Karpas-422 (cell line): ENCODE data around the gene KRTAP19-3. TPM values are rescaled to one million over a fixed set of nuclear protein-coding genes. Genes with fewer than 3 reads are reported as not detected.
A peak's percentile ranks its signal among the peaks of the same experiment; 100 is the strongest.

Experiments
- DNase-seq: peaks from one replicate; pipeline ENCODE4 v3.0.0-alpha.2; 2015
- H2AFZ ChIP-seq: fragments of 200-600 bp; sonication (generic); 2 replicates; pipeline ENCODE4 v1.6.1; 2014; ENCODE audit warnings: antibody characterized with exemption, low read length, mixed read lengths
- H3K27ac ChIP-seq: fragments of 200-600 bp; sonication (generic); 2 replicates; pipeline ENCODE4 v1.5.1; 2014; ENCODE audit warnings: mild to moderate bottlenecking, low read length, moderate library complexity
- H3K27me3 ChIP-seq: fragments of 200-600 bp; sonication (generic); 2 replicates; pipeline ENCODE4 v1.6.1; 2014; ENCODE audit warnings: low read length, mixed read lengths
- H3K36me3 ChIP-seq: fragments of 200-600 bp; sonication (generic); 2 replicates; pipeline ENCODE4 v1.6.1; 2014; ENCODE audit warnings: low read length, mixed read lengths; ENCODE audit not compliant: insufficient read depth
- H3K4me1 ChIP-seq: fragments of 200-600 bp; sonication (generic); 2 replicates; pipeline ENCODE4 v1.6.1; 2014; ENCODE audit warnings: mild to moderate bottlenecking, low read length, mixed read lengths
- H3K4me2 ChIP-seq: fragments of 200-600 bp; sonication (generic); 2 replicates; pipeline ENCODE4 v1.6.1; 2014; ENCODE audit warnings: low read length, low read depth, mild to moderate bottlenecking; ENCODE audit not compliant: poor library complexity, severe bottlenecking
- H3K4me3 ChIP-seq: fragments of 200-600 bp; sonication (generic); 2 replicates; pipeline ENCODE4 v1.5.1; 2014; ENCODE audit warnings: mild to moderate bottlenecking, antibody characterized with exemption, low read length, mixed read lengths
- H3K79me2 ChIP-seq: fragments of 200-600 bp; sonication (generic); 2 replicates; pipeline ENCODE4 v1.6.1; 2014; ENCODE audit warnings: mild to moderate bottlenecking, low read length, mixed read lengths
- H3K9ac ChIP-seq: fragments of 200-600 bp; sonication (generic); 2 replicates; pipeline ENCODE4 v1.6.0; 2014; ENCODE audit warnings: low read length
- H3K9me2 ChIP-seq: fragments of 200-600 bp; sonication (generic), shearing (Covaris generic); replicated peaks from 2 replicates; pipeline ENCODE4 v1.6.0; 2014; ENCODE audit warnings: mild to moderate bottlenecking, low read length, moderate library complexity; ENCODE audit not compliant: insufficient read depth
- H3K9me3 ChIP-seq: fragments of 300-700, 200-600 bp; sonication (generic); 2 replicates; pipeline ENCODE4 v1.6.1; 2014; ENCODE audit warnings: low read length, mixed read lengths
- H4K20me1 ChIP-seq: fragments of 200-600 bp; sonication (generic); 2 replicates; pipeline ENCODE4 v1.6.1; 2014; ENCODE audit warnings: mild to moderate bottlenecking, antibody characterized with exemption, low read length, low read depth; ENCODE audit not compliant: insufficient read depth
- total RNA-seq: library from RNA; depleted of rRNA; stranded (reverse); fragments of >200 nt; shearing (Covaris generic); gene quantifications from 2 replicates; pipeline ENCODE4 v1.2.3, GENCODE V29; 2014; ENCODE audit warnings: low replicate concordance

The KRTAP19-3 gene
- total RNA-seq, 1 experiment from 2014 or later = not detected

DNA sequence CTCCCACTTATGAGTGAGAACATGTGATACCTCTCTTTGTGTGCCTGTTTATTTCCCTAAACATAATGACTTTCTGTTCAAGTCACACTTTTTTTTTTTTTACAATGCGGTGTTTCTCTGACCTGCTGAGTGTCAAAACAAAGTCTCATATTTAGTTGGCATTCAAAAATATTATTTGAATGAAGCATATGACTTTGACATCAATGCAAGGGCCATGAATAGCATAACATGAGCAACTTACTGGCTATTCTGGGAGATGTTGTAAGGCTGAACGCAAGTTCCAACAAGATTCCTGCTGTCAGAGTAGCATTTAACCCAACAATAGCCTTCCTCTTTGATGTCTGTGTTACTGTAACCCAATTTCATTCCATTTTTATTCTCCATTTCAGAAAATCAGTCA is 9.7 kb downstream of the KRTAP19-3 start:
- no peak for DNase-seq
- Histone ChIP-seq H3K27me3 (no peaks in the 10 kb centered on the region), H3K36me3 (no peaks in the 10 kb centered on the region), H3K4me2 (no peak overlapping the region), H3K27ac (no peak overlapping the region), H3K9me3 (peaks cover 15% of the 10 kb centered on the region), H3K9me2 (no peaks in the 10 kb centered on the region), H2AFZ (no peak overlapping the region), H3K4me1 (no peaks in the 10 kb centered on the region), H3K79me2 (no peaks in the 10 kb centered on the region), H3K4me3 (no peak overlapping the region), H3K9ac (no peak overlapping the region), H4K20me1 (no peaks in the 10 kb centered on the region)

DNA sequence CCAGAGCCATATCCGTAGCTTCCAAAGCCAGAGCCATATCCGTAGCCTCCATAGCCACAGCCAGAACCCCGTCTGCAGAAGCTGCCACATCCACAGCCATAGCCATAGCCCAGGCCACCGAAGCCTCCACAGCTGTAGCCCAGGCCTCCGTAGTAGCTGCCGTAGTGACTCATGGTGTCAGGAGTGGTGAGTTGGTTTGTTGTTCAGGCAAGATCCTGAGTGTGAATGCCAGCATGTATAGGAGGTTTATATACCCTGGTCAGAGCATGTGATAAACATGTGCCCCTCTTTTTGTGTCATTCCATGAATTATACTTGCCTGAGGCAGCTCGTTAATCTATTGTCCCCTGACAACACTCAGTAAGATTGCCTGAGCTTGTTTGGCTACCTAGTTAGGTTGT is 11.7 kb downstream of the KRTAP19-3 start, which contains the start of gene KRTAP19-1:
Gene KRTAP19-1 (minus strand): TSS at position 223 of the 400 bp plus-strand sequence. CDS start 50 bp downstream, at position 173.
- no peaks in the 10 kb centered on the region for H3K9me2 ChIP-seq
- no peaks in the 10 kb centered on the region for H3K27me3 ChIP-seq
- H3K9me3 ChIP-seq = 0 out of 2 replicates have a peak, but pooled peaks cover 1% of the 10 kb centered on the region
- DNase-seq = no peak
- H3K27ac ChIP-seq = no peak within 1 kb of the TSS
- no peak within 1 kb of the TSS for H3K9ac ChIP-seq
- H3K36me3 ChIP-seq = no peaks in the 10 kb centered on the region
- no peaks in the 10 kb centered on the region for H3K4me1 ChIP-seq
- no peak within 1 kb of the TSS for H3K4me3 ChIP-seq
- no peak within 1 kb of the TSS for H2AFZ ChIP-seq
- no peaks in the 10 kb centered on the region for H3K79me2 ChIP-seq
- no peaks in the 10 kb centered on the region for H4K20me1 ChIP-seq
- no peak within 1 kb of the TSS for H3K4me2 ChIP-seq

DNA sequence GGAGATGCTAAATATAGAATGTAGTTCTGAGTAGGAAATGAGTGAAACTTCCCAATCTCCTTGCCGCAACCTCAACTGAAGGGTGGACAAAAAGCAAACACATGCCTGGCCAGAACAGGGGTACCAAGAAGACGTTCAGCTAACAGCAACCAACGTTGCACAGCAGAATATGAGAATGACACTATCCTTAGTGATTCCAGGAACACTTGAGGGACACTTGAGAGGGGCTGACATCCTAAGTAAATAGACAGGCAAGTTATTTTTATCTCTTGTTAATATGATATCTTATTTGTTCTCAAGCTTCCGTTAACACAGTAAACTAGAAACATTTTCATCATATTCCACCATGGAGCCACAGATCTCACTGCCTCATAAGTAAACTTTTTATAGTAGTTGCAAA is 12.6 kb downstream of the KRTAP19-3 start:
- no peak overlapping the region for H3K27ac ChIP-seq
- H3K27me3 ChIP-seq = no peaks in the 10 kb centered on the region
- no peak for DNase-seq
- H3K4me2 ChIP-seq = no peak overlapping the region
- no peak overlapping the region for H2AFZ ChIP-seq
- no peaks in the 10 kb centered on the region for H3K9me3 ChIP-seq
- H4K20me1 ChIP-seq = no peaks in the 10 kb centered on the region
- no peaks in the 10 kb centered on the region for H3K9me2 ChIP-seq
- H3K36me3 ChIP-seq = no peaks in the 10 kb centered on the region
- no peak overlapping the region for H3K9ac ChIP-seq
- no peak overlapping the region for H3K4me3 ChIP-seq
- H3K79me2 ChIP-seq = no peaks in the 10 kb centered on the region
- no peaks in the 10 kb centered on the region for H3K4me1 ChIP-seq

DNA sequence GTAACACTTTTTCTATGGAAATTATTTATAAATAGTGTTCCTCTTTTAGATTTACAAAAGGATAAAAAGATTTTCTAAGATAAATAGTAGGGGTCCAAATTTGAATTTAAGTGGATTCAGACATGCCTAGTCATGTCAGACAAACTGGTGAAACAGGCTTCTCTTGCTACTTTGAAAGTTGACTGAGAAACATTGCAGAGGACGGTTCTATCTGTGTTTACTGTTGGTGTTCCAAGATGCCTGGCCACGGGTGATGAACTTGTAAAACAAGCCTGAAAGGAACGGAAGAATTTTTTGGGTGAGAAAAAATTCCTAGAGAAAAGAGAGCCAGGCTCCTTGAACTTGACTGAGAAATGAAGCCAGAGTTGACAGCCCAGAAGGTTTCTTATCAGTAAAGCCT is 13.8 kb downstream of the KRTAP19-3 start:
- DNase-seq = no peak
- H2AFZ ChIP-seq = no peak overlapping the region
- H3K4me2 ChIP-seq = no peak overlapping the region
- H3K27ac ChIP-seq = no peak overlapping the region
- H3K27me3 ChIP-seq = no peaks in the 10 kb centered on the region
- H3K79me2 ChIP-seq = no peaks in the 10 kb centered on the region
- H3K9me3 ChIP-seq = no peaks in the 10 kb centered on the region
- H4K20me1 ChIP-seq = no peaks in the 10 kb centered on the region
- H3K36me3 ChIP-seq = no peaks in the 10 kb centered on the region
- no peaks in the 10 kb centered on the region for H3K4me1 ChIP-seq
- H3K4me3 ChIP-seq = no peak overlapping the region
- no peak overlapping the region for H3K9ac ChIP-seq
- no peaks in the 10 kb centered on the region; the same call in 1 of the 2 replicates for H3K9me2 ChIP-seq

DNA sequence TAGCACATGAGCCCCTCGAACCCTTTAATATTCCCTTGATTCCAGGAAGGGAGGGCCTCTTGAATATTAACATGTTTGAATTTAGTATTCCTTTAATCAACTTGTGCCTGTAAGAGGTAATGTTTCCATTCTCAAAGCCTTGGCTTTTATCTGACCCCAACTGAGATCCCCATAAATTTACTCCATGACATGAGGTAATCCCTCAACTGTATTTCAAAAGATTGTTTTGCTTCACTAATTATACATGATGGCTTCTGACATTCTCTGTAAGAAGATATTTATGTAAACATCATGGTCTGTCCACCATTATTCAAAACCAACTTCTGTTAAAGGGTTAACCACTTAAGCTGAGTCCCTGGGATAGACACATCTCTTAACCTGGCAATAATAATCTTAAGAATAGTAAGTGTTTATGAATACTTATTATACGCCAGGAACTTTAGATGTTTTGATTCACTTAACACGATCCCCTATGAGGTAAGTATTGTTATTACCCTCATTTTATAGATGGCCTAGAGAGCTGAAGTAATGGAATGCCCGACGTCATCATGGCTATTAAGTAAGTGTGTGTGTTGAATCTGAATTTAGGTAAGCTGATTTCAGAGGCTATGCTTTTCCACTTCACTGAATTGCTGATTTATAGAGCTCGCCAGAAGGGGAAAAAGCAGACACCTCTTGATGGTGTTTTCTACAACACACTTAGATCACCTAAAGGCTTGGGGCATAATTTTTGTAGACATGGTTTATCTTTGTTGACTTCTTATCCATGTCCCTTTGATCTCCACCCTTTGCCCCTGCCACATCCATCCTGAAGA is 22.7 kb downstream of the KRTAP19-3 start:
- Histone ChIP-seq H3K27me3 (no peaks in the 10 kb centered on the region), H3K4me1 (no peaks in the 10 kb centered on the region), H3K9ac (no peak overlapping the region), H3K4me2 (no peak overlapping the region), H3K4me3 (no peak overlapping the region), H3K27ac (no peak overlapping the region), H3K36me3 (no peaks in the 10 kb centered on the region), H3K79me2 (no peaks in the 10 kb centered on the region), H3K9me2 (no peaks in the 10 kb centered on the region; the same call in 1 of the 2 replicates), H2AFZ (no peak overlapping the region), H3K9me3 (no peaks in the 10 kb centered on the region), H4K20me1 (no peaks in the 10 kb centered on the region)
- no peak for DNase-seq

DNA sequence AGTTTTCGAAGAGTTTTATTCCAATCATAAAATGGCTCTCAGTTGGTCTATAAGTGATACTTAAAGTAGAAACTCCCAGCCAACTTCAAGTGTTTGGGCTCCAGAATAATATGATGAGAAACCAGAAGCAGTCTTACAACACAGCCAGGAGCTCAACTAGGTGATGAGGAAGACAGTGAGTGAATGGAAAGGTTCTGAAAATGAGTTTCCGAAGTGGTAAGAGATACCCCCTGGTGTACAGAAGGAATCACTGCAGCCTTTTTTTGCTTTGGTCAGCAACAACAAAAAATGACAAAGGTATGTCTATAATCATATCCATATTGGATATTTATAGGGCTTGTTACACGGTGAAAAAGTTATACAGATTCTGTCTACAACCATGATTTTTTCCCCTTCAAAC is 28.1 kb downstream of the KRTAP19-3 start:
- no peaks in the 10 kb centered on the region for H3K36me3 ChIP-seq
- peak; percentile 75 for DNase-seq
- no peak overlapping the region for H3K27ac ChIP-seq
- H3K4me3 ChIP-seq = no peak overlapping the region
- H3K27me3 ChIP-seq = no peaks in the 10 kb centered on the region
- H3K79me2 ChIP-seq = no peaks in the 10 kb centered on the region
- no peak overlapping the region for H2AFZ ChIP-seq
- H3K4me2 ChIP-seq = no peak overlapping the region
- no peaks in the 10 kb centered on the region for H3K9me3 ChIP-seq
- no peak overlapping the region for H3K9ac ChIP-seq
- H4K20me1 ChIP-seq = no peaks in the 10 kb centered on the region
- no peaks in the 10 kb centered on the region for H3K9me2 ChIP-seq
- no peaks in the 10 kb centered on the region for H3K4me1 ChIP-seq

DNA sequence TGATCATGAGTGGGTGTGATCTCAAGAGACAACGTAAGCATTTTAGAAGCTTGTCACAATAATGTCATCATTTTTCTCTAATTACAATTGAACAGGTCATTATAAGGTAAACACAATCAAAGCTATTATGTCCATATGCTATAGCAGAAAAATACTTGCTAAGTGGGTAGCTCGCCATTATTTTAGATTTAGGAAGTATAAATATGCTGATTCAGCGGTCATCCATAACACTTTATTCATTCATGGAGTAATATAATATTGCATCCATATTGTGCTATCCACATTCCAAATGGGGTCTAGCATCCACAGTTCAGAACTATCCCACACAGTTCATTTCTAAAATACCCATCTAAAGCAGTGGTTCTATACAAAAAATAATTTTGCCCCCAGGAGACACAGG is 43.3 kb downstream of the KRTAP19-3 start:
- no peaks in the 10 kb centered on the region for H3K27me3 ChIP-seq
- no peak overlapping the region for H3K9ac ChIP-seq
- H3K36me3 ChIP-seq = no peaks in the 10 kb centered on the region
- no peaks in the 10 kb centered on the region for H4K20me1 ChIP-seq
- no peak overlapping the region for H3K4me3 ChIP-seq
- H3K9me3 ChIP-seq = no peaks in the 10 kb centered on the region
- H3K4me2 ChIP-seq = no peak overlapping the region
- H3K9me2 ChIP-seq = no peaks in the 10 kb centered on the region
- no peak for DNase-seq
- no peaks in the 10 kb centered on the region for H3K4me1 ChIP-seq
- H3K79me2 ChIP-seq = no peaks in the 10 kb centered on the region
- H3K27ac ChIP-seq = no peak overlapping the region
- no peak overlapping the region for H2AFZ ChIP-seq

DNA sequence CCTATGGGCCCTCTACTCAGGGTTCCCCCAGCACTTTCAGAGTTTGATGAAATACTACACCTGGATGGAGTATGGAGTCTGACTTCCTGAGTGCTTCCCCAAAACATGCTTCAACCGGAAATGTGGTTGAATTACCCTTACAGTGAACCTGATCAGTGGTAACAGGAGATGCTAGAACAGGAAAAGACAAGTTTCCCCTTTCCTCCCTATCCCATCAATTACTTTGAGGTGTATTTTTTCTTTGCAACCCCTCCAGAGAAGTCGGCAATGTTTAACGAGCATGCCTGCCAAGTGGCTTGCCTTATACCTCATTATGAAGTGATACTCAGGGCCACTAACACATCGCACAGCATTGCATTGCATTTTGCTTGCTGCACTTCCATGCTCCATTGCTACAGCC is 44.8 kb downstream of the KRTAP19-3 start:
- H3K9me3 ChIP-seq = no peaks in the 10 kb centered on the region

More for the DNA sequence above, 44.8 kb downstream of the KRTAP19-3 start:
- Histone ChIP-seq H3K36me3 (no peaks in the 10 kb centered on the region), H3K27ac (no peak overlapping the region), H2AFZ (no peak overlapping the region), H3K4me3 (no peak overlapping the region), H3K27me3 (no peaks in the 10 kb centered on the region), H3K9me2 (no peaks in the 10 kb centered on the region), H3K4me1 (no peaks in the 10 kb centered on the region), H3K79me2 (no peaks in the 10 kb centered on the region), H4K20me1 (no peaks in the 10 kb centered on the region), H3K9ac (no peak overlapping the region), H3K4me2 (no peak overlapping the region)
- no peak for DNase-seq
